ENCODE results near the gene BMPR1B.

DNA sequence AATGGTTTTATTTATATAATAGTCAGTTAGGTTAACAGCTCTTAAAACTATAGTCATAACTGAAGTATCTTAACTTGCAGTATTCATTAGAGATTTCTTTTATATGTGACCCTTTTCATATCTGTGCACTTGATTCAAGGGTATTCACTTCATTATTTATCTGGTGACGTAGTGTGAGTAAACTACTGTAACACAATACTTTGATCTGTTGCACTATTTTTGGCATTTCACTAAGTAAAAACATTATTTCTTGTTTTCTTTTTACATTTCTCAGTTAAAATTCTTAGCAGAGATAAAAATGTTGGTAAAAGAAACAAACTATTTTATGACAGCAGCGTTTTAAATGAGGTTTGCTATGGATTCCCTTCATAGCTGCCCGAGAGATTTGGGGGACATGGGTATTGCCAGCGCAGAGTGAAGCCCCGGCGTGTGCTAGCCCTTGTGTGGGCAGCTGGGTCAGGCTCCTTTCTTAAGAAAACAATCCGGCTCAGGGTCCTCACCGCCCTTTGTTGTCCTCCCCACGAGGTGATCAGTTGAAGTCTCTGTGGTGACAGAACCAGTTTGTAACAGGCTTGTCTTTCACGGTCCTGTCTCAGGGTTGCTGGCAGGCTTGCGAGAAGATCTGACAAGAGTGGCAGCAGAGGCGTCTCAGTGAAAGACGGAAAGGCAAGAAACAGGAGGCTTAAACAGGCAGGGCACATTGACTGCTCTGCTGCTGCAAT is 293.4 kb downstream of the BMPR1B start:
- TF ChIP-seq TCF7L2 (IDR thresholded peaks at IDR 0.05; ENCODE audit: borderline replicate concordance, low read depth, low read length) (no peak), ZBTB26 (tag by site-specific recombination; optimal IDR thresholded peaks at IDR 0.05) (no peak), ZNF48 (tag by site-specific recombination; IDR thresholded peaks at IDR 0.05) (no peak), ZNF571 (tag by site-specific recombination; IDR thresholded peaks at IDR 0.05) (no peak), ZBTB8A (tag by site-specific recombination; IDR thresholded peaks at IDR 0.05) (no peak), PRDM10 (tag by site-specific recombination; IDR thresholded peaks at IDR 0.05) (no peak), YY1 (tag by site-specific recombination; IDR thresholded peaks at IDR 0.05) (no peak), CTCF (tag by site-specific recombination; IDR thresholded peaks at IDR 0.05) (no peak), SP3 (tag by site-specific recombination; IDR thresholded peaks at IDR 0.05) (no peak), ZFP37 (tag by site-specific recombination; IDR thresholded peaks at IDR 0.05) (no peak)
- TF ChIP-seq, protein P1, sequence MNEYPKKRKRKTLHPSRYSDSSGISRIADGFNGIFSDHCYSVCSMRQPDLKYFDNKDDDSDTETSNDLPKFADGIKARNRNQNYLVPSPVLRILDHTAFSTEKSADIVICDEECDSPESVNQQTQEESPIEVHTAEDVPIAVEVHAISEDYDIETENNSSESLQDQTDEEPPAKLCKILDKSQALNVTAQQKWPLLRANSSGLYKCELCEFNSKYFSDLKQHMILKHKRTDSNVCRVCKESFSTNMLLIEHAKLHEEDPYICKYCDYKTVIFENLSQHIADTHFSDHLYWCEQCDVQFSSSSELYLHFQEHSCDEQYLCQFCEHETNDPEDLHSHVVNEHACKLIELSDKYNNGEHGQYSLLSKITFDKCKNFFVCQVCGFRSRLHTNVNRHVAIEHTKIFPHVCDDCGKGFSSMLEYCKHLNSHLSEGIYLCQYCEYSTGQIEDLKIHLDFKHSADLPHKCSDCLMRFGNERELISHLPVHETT (tag by site-specific recombination; IDR thresholded peaks at IDR 0.05), result no peak

Measured in HEK293 (cell line).